ENCODE measurements around the gene CLCN4. TPM values are rescaled to one million over a fixed set of nuclear protein-coding genes. Genes with fewer than 3 reads are reported as not detected.

CLCN4 gene
- total RNA-seq, 4 donors from 2014 or later: 2.0 to 3.1 (median 2.8) TPM

GRCh38 chrX:10183760-10184159, 27.0 kb downstream of the CLCN4 start:
- no peak for TF ChIP-seq CTCF (IDR thresholded peaks at IDR 0.05; ENCODE audit: low read depth)

- TF ChIP-seq CTCF (IDR thresholded peaks at IDR 0.05; ENCODE audit: low read depth): no peak
Measured at GRCh38 chrX:10184411-10184810, 27.6 kb downstream of the CLCN4 start.

- TF ChIP-seq CTCF (IDR thresholded peaks at IDR 0.05; ENCODE audit: low read depth): no peak
Measured at GRCh38 chrX:10186355-10186754, 29.6 kb downstream of the CLCN4 start.

- no peak for TF ChIP-seq CTCF (IDR thresholded peaks at IDR 0.05; ENCODE audit: low read depth)
Measured at GRCh38 chrX:10187421-10187820, 30.6 kb downstream of the CLCN4 start.

GRCh38 chrX:10189317-10190268, 32.8 kb downstream of the CLCN4 start:
- TF ChIP-seq CTCF (IDR thresholded peaks at IDR 0.05; ENCODE audit: low read depth): no peak

GRCh38 chrX:10190367-10190766, 33.6 kb downstream of the CLCN4 start:
- no peak for TF ChIP-seq CTCF (IDR thresholded peaks at IDR 0.05; ENCODE audit: low read depth)

- no peak for TF ChIP-seq CTCF (IDR thresholded peaks at IDR 0.05; ENCODE audit: low read depth)
Measured at GRCh38 chrX:10193587-10193986, 36.8 kb downstream of the CLCN4 start.
